RCC 7860 (cell line): ENCODE measurements around the gene MCF2L.
"Not testable (repeated sequence)": the region's sequence is repeated elsewhere in the genome, so short reads cannot be mapped to it uniquely, and the experiment has no call there.

Experiments
- DNase-seq: peaks from one replicate; pipeline ENCODE4 v3.0.0-alpha.2; 2015; ENCODE audit warnings: low spot score
- FAIRE-seq: peaks from 2 replicates; lab custom pipeline; 2012; peaks lifted over from hg19 to GRCh38; lab: Jason Lieb, UNC

The MCF2L gene

DNA sequence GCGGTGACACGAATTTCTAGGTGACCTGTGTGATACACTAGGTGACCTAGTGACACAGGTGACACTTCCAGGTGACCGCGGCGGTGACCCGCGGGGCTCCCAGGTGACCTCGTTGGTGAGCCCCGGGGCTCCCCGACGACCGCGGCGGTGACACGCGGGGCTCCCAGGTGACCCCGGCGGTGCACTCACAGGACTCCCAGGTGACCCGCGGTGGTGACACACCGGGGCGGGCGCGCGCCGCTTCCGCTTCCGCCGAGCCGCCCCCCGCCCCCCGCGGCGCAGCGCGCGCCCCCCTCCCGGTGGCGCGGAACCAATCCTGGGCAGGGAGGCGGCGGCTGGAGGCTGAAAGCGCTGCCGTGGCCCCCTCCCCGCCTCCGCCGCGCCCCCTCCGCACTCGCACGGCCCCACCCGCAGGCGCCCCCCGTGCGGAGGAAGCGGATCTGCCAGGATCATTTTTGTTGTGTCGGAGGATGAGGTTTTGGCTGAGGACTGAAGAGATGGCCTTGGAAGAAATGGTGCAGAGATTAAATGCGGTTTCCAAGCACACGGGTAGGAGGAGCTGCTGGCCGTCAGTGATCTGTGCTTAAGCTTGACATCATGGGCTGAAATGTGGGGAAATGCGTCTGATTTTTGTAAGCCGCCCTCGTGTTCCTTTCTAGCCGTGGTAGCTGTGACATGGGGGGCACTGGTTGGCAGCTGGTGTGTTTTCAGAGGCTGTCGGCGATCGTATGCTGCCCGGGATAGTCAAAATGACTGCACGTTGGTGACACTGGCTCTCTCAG is at the start of gene MCF2L:
TSS of gene MCF2L (plus strand) at position 305 of the 782 bp plus-strand sequence. CDS start at position 471, 166 bp downstream.
- FAIRE-seq: no peak
- no peak for DNase-seq

DNA sequence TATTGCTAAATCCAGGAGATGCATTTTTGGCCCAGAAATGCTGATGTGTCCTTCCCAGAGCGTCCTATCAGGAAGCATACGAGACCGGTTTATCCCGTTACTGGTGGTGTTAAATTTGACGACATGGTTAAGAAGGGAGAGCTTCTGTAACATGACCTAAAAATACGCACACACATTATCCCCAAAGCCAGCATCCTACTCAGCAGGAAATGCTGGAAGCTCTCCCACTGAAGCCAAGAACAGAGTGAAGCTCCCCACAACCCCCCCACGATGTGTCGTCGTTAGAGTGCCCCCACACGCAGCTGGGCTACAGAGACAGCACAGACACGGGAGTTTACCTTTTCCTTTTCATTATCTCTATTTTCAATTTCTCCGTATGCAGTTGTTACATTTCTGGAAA is 45.1 kb upstream of the MCF2L start:
- DNase-seq (no peak), FAIRE-seq (no peak)

- DNase-seq (no peak), FAIRE-seq (no peak)
Observed at GRCh38 chr13:112924365-112924764, 44.6 kb upstream of the MCF2L start.

GRCh38 chr13:112926003-112926402 is 43.0 kb upstream of the MCF2L start:
- FAIRE-seq (no peak), DNase-seq (no peak)

DNA sequence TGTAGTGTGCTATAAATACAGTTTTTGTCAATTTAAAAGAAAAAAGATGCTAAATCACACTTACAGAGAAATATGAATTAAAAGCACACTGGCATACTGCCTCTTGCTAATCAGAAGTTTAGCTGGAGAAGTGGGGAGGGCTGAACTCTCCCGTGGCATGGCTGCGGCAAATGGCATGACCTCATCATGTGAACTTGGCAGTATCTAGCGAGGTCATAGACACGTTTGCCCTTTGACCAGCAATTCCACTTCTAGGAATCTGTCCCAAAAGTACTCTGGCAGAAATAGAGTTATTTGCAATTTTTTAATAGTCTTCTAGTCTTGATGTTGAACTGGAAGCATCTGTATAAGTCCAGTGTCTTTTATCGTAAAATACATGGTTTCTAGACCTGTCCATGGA is 42.0 kb upstream of the MCF2L start:
- DNase-seq: no peak
- no peak for FAIRE-seq

DNA sequence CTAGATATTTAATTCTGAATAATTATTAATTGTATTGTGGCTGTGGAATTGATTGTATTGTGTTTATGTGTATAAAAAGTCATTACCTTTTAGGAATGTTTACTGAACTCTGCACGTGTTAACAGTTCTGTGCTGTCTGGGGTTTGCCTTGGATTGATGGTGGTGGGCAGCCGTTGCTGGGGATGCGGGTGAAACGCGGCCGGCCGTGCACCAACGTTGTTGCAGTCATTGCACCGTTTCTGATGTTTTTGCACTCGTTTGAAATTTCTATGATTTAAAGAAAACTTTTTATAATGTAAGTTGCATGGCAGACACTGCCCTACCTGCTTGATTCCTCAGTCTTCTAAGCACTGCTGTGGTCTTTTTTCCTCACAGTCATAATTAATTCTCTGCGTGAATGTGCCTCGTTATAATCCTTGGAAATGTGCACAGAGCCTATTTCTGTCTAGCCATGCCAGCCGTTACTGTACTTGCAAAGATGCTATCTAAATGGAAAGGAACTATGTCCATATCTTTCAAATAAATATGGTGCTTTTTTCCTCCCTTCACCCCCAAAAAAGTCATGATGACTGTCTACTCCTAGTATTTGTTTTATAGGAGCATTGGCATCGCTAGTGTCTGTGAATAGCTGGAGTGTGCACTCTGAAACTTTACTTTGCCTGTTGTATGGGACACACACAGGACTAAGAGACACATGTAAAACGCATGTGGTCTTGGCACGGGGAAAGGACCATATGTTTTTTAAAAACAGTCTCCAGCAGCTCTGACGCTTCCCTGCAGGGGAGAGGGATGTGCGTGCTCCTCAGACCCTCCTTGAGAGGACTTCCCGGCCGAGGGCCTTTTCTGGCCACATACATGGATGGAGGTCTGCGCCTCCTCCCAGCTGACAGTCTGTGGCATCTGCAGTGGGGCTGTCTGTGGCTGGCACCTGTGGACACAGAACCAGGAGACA is 40.7 kb upstream of the MCF2L start:
- FAIRE-seq (no peak), DNase-seq (no peak)

GRCh38 chr13:112928972-112929782 is 39.8 kb upstream of the MCF2L start:
- FAIRE-seq: no peak
- no peak for DNase-seq

DNA sequence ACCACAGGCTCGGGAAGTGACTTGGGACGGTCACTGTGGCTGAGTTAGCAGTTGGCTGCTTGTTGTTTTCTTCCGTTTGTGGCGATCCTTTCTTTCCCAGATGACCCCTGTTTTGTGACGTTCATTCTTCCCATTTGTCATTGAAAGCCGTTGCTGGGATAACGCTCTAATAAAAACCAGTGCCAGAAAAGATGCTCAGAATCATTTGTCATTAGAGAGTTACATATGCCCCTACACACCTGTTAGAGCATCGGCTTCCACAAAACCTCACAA is 39.3 kb upstream of the MCF2L start:
- FAIRE-seq (no peak), DNase-seq (no peak)

- DNase-seq (no peak), FAIRE-seq (no peak)
Observed at GRCh38 chr13:112930192-112930591, 38.8 kb upstream of the MCF2L start.

DNA sequence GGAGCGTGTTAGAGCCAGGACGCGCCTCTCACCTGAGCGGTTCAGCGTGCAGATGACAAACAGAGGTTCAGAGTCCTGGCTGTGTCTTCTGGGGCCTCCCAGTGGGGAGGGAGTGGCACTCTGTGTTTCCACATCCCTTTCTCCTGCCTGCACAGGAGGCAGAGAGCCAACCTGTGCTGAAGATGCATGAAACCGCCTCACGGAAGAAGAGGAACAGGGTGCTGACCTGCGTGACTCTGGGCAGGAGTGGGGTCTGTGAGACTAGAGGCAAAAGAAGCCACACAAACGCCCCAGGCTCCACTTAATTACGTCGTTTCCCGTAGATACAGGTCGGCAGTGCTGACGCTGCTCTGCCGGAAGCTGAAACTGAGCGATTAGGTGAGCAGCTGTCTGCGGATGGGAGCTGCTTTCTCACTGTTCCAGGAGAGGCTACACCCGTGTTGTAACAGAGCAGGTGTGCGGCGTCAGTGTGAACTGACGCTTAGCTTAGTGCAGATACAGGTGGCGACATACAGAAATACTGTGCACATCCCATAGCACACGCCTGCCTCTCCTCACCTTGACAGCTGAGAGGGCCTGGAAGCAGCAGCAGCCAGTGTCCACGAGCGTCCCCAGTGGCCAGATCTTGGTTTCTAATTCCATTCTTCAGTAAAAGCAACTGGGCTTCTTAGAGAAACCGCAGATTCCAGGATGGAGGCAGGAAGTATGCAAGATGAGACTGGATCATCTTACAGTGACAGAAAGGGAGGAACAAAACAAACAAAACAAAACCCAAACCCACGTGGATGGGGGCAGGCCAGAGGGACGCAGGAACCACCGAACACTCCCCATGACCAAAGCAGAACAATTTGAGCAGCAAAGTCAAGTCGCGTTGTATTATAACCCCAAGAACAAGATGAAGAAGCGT is 37.7 kb upstream of the MCF2L start:
- FAIRE-seq (peak; percentile 66), DNase-seq (peak; percentile 50)

GRCh38 chr13:112932971-112933370 is 36.0 kb upstream of the MCF2L start:
- FAIRE-seq (no peak), DNase-seq (no peak)

- FAIRE-seq: no peak
- DNase-seq: no peak
Observed at GRCh38 chr13:112933649-112934048, 35.4 kb upstream of the MCF2L start.

GRCh38 chr13:112934078-112934477 is 34.9 kb upstream of the MCF2L start:
- no peak for FAIRE-seq

DNA sequence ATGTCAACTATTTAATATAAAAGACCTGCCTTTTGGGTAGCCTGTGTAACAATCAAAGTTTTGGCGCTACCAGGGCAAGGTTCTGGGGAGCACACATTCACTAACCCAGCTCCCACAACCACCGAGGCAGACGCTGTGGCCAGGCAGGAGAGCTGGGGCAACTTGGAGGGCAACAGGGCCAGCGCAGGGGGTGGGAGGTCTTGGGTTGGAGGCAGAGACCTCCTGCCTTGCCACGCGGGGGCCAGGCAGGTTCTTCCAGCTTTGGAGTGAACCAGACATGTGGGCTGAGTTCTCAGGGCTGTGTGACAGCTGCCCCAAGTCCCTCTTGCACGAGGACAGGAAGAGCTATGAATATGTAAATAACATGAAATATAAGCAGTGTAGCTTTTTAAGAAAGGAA is 30.3 kb upstream of the MCF2L start:
- DNase-seq: no peak
- no peak for FAIRE-seq

More at GRCh38 chr13:112934078-112934477, 34.9 kb upstream of the MCF2L start:
- no peak for DNase-seq

- DNase-seq (no peak), FAIRE-seq (no peak)
Observed at GRCh38 chr13:112940236-112940635, 28.8 kb upstream of the MCF2L start.

- FAIRE-seq: no peak
- no peak for DNase-seq
Observed at GRCh38 chr13:112941349-112941748, 27.7 kb upstream of the MCF2L start.

DNA sequence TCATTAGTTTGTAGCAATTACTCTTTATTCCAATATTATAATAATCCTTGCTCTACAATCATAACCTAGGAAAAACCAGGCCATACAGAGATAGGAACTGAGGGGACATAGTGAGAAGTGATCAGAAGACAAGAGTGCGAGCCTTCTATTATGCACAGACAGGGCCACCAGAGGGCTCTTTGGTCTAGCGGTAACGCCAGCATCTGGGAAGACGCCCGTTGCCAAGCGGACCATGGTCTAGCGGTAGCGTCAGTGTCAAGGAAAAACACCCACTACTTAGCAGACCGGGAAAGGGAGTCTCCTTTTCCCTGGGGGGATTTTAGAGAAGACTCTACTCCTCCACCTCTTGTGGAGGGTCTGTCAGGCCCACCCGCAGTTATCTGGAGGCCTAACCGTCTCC is 27.2 kb upstream of the MCF2L start:
- FAIRE-seq, DNase-seq: not testable (repeated sequence)

DNA sequence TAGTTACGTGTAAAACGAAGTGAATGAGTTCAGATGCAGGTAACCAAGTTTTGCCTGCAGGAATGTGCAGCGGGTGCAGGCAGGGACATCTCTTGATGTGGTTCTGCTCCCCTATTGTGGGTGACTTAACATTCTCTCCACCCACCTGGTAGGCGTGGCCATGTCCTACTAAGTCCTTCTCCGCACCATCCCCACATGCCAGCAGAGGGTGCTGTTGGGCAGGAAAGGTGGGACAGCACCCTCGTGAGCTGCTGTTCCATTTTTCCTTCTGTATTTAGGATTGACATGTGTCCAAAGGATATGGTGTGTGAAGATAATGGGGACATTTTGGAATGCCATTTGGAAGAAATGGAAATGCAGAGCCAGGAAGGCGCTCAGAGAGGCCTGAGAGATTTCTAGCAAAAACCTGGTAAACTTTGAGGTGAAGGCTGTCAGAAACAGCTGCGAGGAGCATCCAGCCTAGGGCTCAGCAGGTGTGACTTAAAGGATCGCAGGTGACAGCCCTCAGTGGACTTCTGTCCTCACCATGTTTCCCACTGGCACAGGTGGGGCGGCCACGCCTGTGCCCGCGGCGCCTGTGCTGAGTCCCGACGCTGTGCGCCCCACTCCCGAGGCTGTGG is 26.2 kb upstream of the MCF2L start:
- FAIRE-seq: peak; percentile 44
- peak; percentile 60 for DNase-seq

DNA sequence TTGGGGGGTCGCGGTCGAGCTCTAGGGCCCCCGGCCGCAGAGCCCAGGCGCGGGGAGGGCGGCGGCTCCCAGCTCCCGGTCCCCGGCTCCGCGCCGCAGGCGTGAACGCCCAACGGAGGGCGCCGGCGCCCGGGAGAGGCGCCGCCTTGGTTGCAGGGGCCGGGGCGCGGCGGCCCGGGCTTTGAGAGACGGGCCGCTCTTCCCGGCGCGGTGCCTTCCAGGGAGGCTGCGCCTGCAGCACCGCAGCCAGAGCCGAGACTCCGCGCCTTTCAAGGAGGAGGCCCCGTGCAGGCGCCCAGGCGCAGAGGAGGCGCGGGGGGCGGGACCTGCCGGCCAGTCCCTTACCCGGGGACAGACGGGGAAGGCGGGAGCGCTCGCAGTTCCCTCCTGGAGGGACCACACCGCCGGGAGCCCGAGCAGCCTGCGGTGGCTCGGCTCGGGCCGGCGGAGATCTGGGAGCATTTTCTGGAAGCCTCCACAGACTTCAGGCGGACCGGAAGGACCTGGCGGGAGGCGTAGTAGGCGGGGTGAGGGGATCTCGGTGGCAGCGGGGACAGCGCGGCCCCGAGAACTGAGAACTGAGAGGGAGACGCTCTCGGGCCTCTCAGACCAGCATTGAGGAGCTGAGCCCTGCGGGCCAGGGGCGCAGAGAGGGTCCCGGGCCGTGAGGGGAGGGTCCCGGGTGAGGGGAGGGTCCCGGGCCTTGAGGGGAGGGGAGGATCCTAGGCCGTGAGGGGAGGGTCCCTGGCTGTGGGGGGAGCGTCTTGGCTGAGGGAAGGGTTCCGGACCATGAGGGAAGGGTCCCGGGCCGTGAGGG is 25.5 kb upstream of the MCF2L start:
- DNase-seq: no peak
- FAIRE-seq: no peak
